HG02884 (cell line): Measurements from ENCODE around the gene UBE2L5.

Experiments used
- ATAC-seq: cut with Tn5 transposase; IDR thresholded peaks from one replicate; pipeline ENCODE4 v1.9.1; 2021; ENCODE audit warnings: mild to moderate bottlenecking, moderate library complexity; ENCODE audit not compliant: unreplicated experiment

The UBE2L5 gene

GRCh38 chr13:30466841-30467252 lies 44.6 kb downstream of the UBE2L5 start:
- ATAC-seq = no peak

GRCh38 chr13:30473675-30474074 lies 51.4 kb downstream of the UBE2L5 start:
- no peak for ATAC-seq

GRCh38 chr13:30477346-30478195 lies 55.3 kb downstream of the UBE2L5 start:
- ATAC-seq = peak; percentile 94
